Hepatocyte (in vitro differentiated cells): ENCODE results near the gene MXD3. TPM values are rescaled to one million over a fixed set of nuclear protein-coding genes. Genes with fewer than 3 reads are reported as not detected.
"Not testable (repeated sequence)": the region's sequence is repeated elsewhere in the genome, so short reads cannot be mapped to it uniquely, and the experiment has no call there.

Experiments used
- DNase-seq: peaks from one replicate; pipeline ENCODE4 v3.0.0-alpha.2; 2016; ENCODE audit warnings: low spot score
- H2AFZ ChIP-seq: fragments of 200-600 bp; sonication (generic); 2 replicates; pipeline ENCODE4 v1.6.0; 2016; ENCODE audit warnings: antibody characterized with exemption, mild to moderate bottlenecking
- H3K27ac ChIP-seq: fragments of 200-600 bp; sonication (generic); 2 replicates; pipeline ENCODE4 v1.5.1; 2016; ENCODE audit warnings: mild to moderate bottlenecking
- H3K27me3 ChIP-seq: fragments of 200-600 bp; sonication (generic); 2 replicates; pipeline ENCODE4 v1.6.1; 2016
- H3K36me3 ChIP-seq: fragments of 200-600 bp; sonication (generic); replicated peaks from 2 replicates; pipeline ENCODE4 v1.5.1; 2016; ENCODE audit warnings: low read depth; ENCODE audit not compliant: insufficient read depth
- H3K4me1 ChIP-seq: fragments of 200-600 bp; sonication (generic); 2 replicates; pipeline ENCODE4 v1.5.1; 2016; ENCODE audit warnings: mild to moderate bottlenecking, moderate library complexity; ENCODE audit not compliant: insufficient read depth
- H3K4me2 ChIP-seq: fragments of 200-600 bp; sonication (generic); 2 replicates; pipeline ENCODE4 v1.6.0; 2016
- H3K4me3 ChIP-seq: fragments of 200-600 bp; sonication (generic); 2 replicates; pipeline ENCODE4 v1.5.1; 2016; ENCODE audit warnings: mild to moderate bottlenecking
- H3K79me2 ChIP-seq: fragments of 200-600 bp; sonication (generic); 2 replicates; pipeline ENCODE4 v1.6.0; 2017; ENCODE audit warnings: mild to moderate bottlenecking
- H3K9me2 ChIP-seq: fragments of 200-600 bp; sonication (generic); replicated peaks from 2 replicates; pipeline ENCODE4 v1.6.0; 2017; ENCODE audit warnings: mild to moderate bottlenecking; ENCODE audit not compliant: insufficient read depth
- H3K9me3 ChIP-seq: fragments of 200-600 bp; sonication (generic); 2 replicates; pipeline ENCODE4 v1.5.1; 2016; ENCODE audit warnings: low read depth, mild to moderate bottlenecking
- H4K20me1 ChIP-seq: fragments of 200-600 bp; sonication (generic); 2 replicates; pipeline ENCODE4 v1.6.0; 2016; ENCODE audit warnings: mild to moderate bottlenecking; ENCODE audit not compliant: insufficient read depth, poor library complexity, severe bottlenecking
- CTCF ChIP-seq: fragments of 200-600 bp; sonication (generic); IDR thresholded peaks from 2 replicates; pipeline ENCODE4 v1.5.1; 2016; ENCODE audit warnings: antibody characterized with exemption, mild to moderate bottlenecking; ENCODE audit not compliant: poor library complexity
- EZH2 ChIP-seq: fragments of 200-600 bp; sonication (generic); IDR thresholded peaks from 2 replicates; pipeline ENCODE4 v1.6.1; 2016; ENCODE audit warnings: antibody characterized with exemption, mild to moderate bottlenecking, borderline replicate concordance
- EZH2phosphoT487 ChIP-seq: fragments of 200-600 bp; sonication (generic); IDR thresholded peaks from one replicate; pipeline ENCODE4 v1.6.1; 2018; ENCODE audit warnings: antibody characterized with exemption, mild to moderate bottlenecking, low read depth, moderate library complexity; ENCODE audit not compliant: unreplicated experiment, severe bottlenecking
- WGBS: methylation state at CpG from one replicate; pipeline ENCODE4 v1.1.6; 2016; ENCODE audit warnings: low lambda C conversion rate; ENCODE audit errors: missing lambda C conversion rate; 5-methylcytosine and 5-hydroxymethylcytosine counted together
- polyA plus RNA-seq: library from polyadenylated mRNA; unstranded; fragments of >200 nt; fragmentation: Nextera tagmentation; extraction: Ambion mirVana; gene quantifications from 2 replicates; pipeline ENCODE4 v1.2.1, GENCODE V29; 2016
- total RNA-seq: library from RNA; depleted of rRNA; stranded (reverse); fragments of >200 nt; gene quantifications from 2 replicates; pipeline ENCODE4 v1.2.3, GENCODE V29; 2014

Gene MXD3
- total and polyA plus RNA-seq, 2 experiments from 2014 or later = 11.9 to 22.3 TPM

DNA sequence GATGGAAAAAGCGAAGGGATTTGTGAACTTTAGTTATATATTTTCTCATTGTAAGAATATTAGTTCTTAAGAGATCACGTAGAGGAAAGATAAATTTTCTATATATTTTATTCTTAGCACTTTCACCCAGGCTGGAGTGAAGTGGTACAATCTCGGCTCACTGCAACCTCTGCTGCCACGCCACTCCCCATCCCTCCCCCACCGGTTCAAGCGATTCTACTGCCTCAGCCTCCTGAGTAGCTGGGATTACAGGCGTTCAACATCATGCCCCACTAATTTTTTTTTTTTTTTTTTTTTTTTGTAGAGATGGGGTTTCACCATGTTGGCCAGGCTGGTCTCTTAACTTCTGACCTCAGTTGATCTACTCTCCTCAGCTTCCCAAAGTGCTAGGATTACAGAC, 50.7 kb downstream of the MXD3 start:
- Histone ChIP-seq H3K4me3 (no peak overlapping the region), H3K27me3 (no peaks in the 10 kb centered on the region), H3K4me2 (no peak overlapping the region), H3K9me2 (no peaks in the 10 kb centered on the region), H3K36me3 (no peaks in the 10 kb centered on the region), H3K27ac (no peak overlapping the region), H4K20me1 (no peaks in the 10 kb centered on the region), H3K9me3 (no peaks in the 10 kb centered on the region), H2AFZ (no peak overlapping the region), H3K4me1 (no peaks in the 10 kb centered on the region), H3K79me2 (no peaks in the 10 kb centered on the region)
- TF ChIP-seq EZH2phosphoT487 = no peak
- no peak for TF ChIP-seq EZH2
- no peak for TF ChIP-seq CTCF
- DNase-seq = no peak
- WGBS = 96% methylated on average over 7 of the region's 7 CpGs

DNA sequence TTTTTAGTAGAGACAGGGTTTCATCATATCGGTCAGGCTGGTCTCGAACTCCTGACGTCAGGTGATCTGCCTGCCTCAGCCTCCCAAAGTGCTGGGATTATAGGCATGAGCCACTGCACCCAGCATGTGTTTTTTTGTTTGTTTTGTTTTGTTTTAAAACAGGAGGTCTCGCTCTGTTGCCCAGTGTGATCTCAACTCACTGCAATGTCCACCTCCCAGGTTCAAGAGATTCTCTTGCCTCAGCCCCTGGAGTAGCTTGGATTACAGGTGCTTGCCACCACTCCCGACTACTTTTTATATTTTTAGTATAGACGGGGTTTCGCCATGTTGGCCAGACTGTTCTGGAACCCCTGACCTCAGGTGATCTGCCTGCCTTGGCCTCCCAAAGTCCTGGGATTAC, 53.0 kb downstream of the MXD3 start:
- not testable (repeated sequence) for H4K20me1 ChIP-seq, H3K36me3 ChIP-seq
- 95% methylated on average over 7 of the region's 7 CpGs for WGBS

More for the DNA sequence above, 53.0 kb downstream of the MXD3 start:
- H3K4me2 ChIP-seq, H3K27me3 ChIP-seq, DNase-seq, H3K4me3 ChIP-seq, H3K9me2 ChIP-seq, H3K9me3 ChIP-seq, H3K79me2 ChIP-seq, H3K4me1 ChIP-seq, H3K27ac ChIP-seq, H2AFZ ChIP-seq: not testable (repeated sequence)

Other genes with a start within 250 kb of the MXD3 start
- 90.2 and 121 TPM in 2 replicates for gene FGFR4, start 225.0 kb downstream of the MXD3 start, total RNA-seq
- gene FGFR4, start 225.0 kb downstream of the MXD3 start, polyA plus RNA-seq = 75.6 and 94.3 TPM in 2 replicates
- 28.8 and 29.1 TPM in 2 replicates for gene NSD1, start 178.1 kb downstream of the MXD3 start, total RNA-seq
- gene NSD1, start 178.1 kb downstream of the MXD3 start, polyA plus RNA-seq = 23.4 and 26.6 TPM in 2 replicates
- gene RAB24, start 8.2 kb downstream of the MXD3 start, total RNA-seq = 25.7 and 30.3 TPM in 2 replicates
- gene RAB24, start 8.2 kb downstream of the MXD3 start, polyA plus RNA-seq = 64.6 and 76.6 TPM in 2 replicates
- gene PRELID1, start 8.1 kb downstream of the MXD3 start, total RNA-seq = 228 and 245 TPM in 2 replicates
- 255 and 282 TPM in 2 replicates for gene PRELID1, start 8.1 kb downstream of the MXD3 start, polyA plus RNA-seq
- gene LMAN2, start 39.8 kb upstream of the MXD3 start, total RNA-seq = 357 and 366 TPM in 2 replicates
- gene LMAN2, start 39.8 kb upstream of the MXD3 start, polyA plus RNA-seq = 381 and 391 TPM in 2 replicates
- gene RGS14, start 46.0 kb upstream of the MXD3 start, total RNA-seq = 26.1 and 36.5 TPM in 2 replicates
- gene RGS14, start 46.0 kb upstream of the MXD3 start, polyA plus RNA-seq = 30.7 and 37.0 TPM in 2 replicates
- gene SLC34A1, start 72.5 kb upstream of the MXD3 start, total RNA-seq = 0.12 TPM in 1 of 2 replicates, not detected in the other
- gene SLC34A1, start 72.5 kb upstream of the MXD3 start, polyA plus RNA-seq = 0.33 TPM in 1 of 2 replicates, not detected in the other
- gene PFN3, start 88.8 kb upstream of the MXD3 start, total RNA-seq = not detected in 2 replicates
- gene PFN3, start 88.8 kb upstream of the MXD3 start, polyA plus RNA-seq = not detected in 2 replicates
- 16.5 and 18.2 TPM in 2 replicates for gene F12, start 97.7 kb upstream of the MXD3 start, total RNA-seq
- gene F12, start 97.7 kb upstream of the MXD3 start, polyA plus RNA-seq = 46.6 and 49.8 TPM in 2 replicates
- gene GRK6, start 114.8 kb upstream of the MXD3 start, total RNA-seq = 29.3 and 31.6 TPM in 2 replicates
- gene GRK6, start 114.8 kb upstream of the MXD3 start, polyA plus RNA-seq = 27.3 and 31.1 TPM in 2 replicates
- gene PRR7, start 134.9 kb upstream of the MXD3 start, total RNA-seq = 4.8 TPM in 2 replicates
- gene PRR7, start 134.9 kb upstream of the MXD3 start, polyA plus RNA-seq = 11.7 and 14.3 TPM in 2 replicates
- 83.7 and 107 TPM in 2 replicates for gene DBN1, start 161.7 kb upstream of the MXD3 start, total RNA-seq
- gene DBN1, start 161.7 kb upstream of the MXD3 start, polyA plus RNA-seq = 116 and 122 TPM in 2 replicates
- gene PDLIM7, start 185.7 kb upstream of the MXD3 start, total RNA-seq = 43.5 and 57.1 TPM in 2 replicates
- 143 and 156 TPM in 2 replicates for gene PDLIM7, start 185.7 kb upstream of the MXD3 start, polyA plus RNA-seq
- 3.3 and 3.5 TPM in 2 replicates for gene DOK3, start 197.9 kb upstream of the MXD3 start, total RNA-seq
- 2.6 and 3.1 TPM in 2 replicates for gene DOK3, start 197.9 kb upstream of the MXD3 start, polyA plus RNA-seq
- 45.0 and 65.9 TPM in 2 replicates for gene DDX41, start 205.1 kb upstream of the MXD3 start, total RNA-seq
- 42.8 and 50.7 TPM in 2 replicates for gene DDX41, start 205.1 kb upstream of the MXD3 start, polyA plus RNA-seq
- 31.4 and 67.6 TPM in 2 replicates for gene FAM193B, start 242.7 kb upstream of the MXD3 start, total RNA-seq
- gene FAM193B, start 242.7 kb upstream of the MXD3 start, polyA plus RNA-seq = 76.1 and 136 TPM in 2 replicates